IMR-90 (cell line): ENCODE results near the gene EPO. TPM values are rescaled to one million over a fixed set of nuclear protein-coding genes. Genes with fewer than 3 reads are reported as not detected.

Experiments
- ATAC-seq: fragments of 200-7000 bp; cut with Tn5 transposase; 2 replicates; pipeline ENCODE4 v1.9.1; 2020; ENCODE audit warnings: low read depth, mild to moderate bottlenecking, moderate library complexity
- BruUV-seq: library from RNA; stranded (reverse); fragments of 400-500 nt; replicated peaks from 2 replicates; lab custom pipeline; 2021; lab: Mats Ljungman, UMichigan
- CTCF ChIA-PET: fragments of 300-600 bp; formaldehyde crosslinking; extraction: SDS; loops from one replicate; lab custom pipeline; 2021; ENCODE audit warnings: antibody characterized with exemption; lab: Yijun Ruan, JAX
- POLR2A ChIA-PET: fragments of 300-600 bp; sonication (Branson Sonifier 250); formaldehyde crosslinking; loops from one replicate; lab custom pipeline; 2022; ENCODE audit warnings: antibody characterized with exemption; ENCODE audit not compliant: unreplicated experiment; lab: Charles Lee
- DNase-seq: peaks from one replicate; pipeline ENCODE4 v3.0.0; 2013
- H2AFZ ChIP-seq: replicated peaks from 2 replicates; pipeline ENCODE3; 2013; ENCODE audit warnings: low read length, mild to moderate bottlenecking; ENCODE audit not compliant: poor library complexity
- H2AK5ac ChIP-seq: 2 replicates; pipeline ENCODE4 v1.6.1; 2013; ENCODE audit warnings: low read depth, low read length, inconsistent platforms
- H2AK9ac ChIP-seq: replicated peaks from 2 replicates; pipeline ENCODE3; 2013; ENCODE audit warnings: mild to moderate bottlenecking, low read depth, low read length, moderate library complexity; ENCODE audit not compliant: poor library complexity
- H2BK120ac ChIP-seq: 2 replicates; pipeline ENCODE4 v1.6.1; 2013; ENCODE audit warnings: low read depth, low read length, inconsistent platforms
- H2BK15ac ChIP-seq: 3 replicates; pipeline ENCODE4 v1.6.1; 2013; ENCODE audit warnings: low read depth, low read length, inconsistent platforms
- H2BK20ac ChIP-seq: 2 replicates; pipeline ENCODE4 v1.6.1; 2013; ENCODE audit warnings: low read depth, mild to moderate bottlenecking, inconsistent platforms, low read length, moderate library complexity
- H2BK5ac ChIP-seq: 2 replicates; pipeline ENCODE4 v1.6.1; 2013; ENCODE audit warnings: mild to moderate bottlenecking, low read depth, low read length, inconsistent platforms; ENCODE audit not compliant: poor library complexity, severe bottlenecking
- H3K14ac ChIP-seq: replicated peaks from 2 replicates; pipeline ENCODE4 v1.6.1; 2013; ENCODE audit warnings: low read depth, low read length, inconsistent platforms
- H3K18ac ChIP-seq: 2 replicates; pipeline ENCODE4 v1.6.1; 2013; ENCODE audit warnings: low read depth, low read length, control low read depth
- H3K23ac ChIP-seq: 2 replicates; pipeline ENCODE4 v1.6.1; 2013; ENCODE audit warnings: low read depth, low read length, inconsistent platforms
- H3K27ac ChIP-seq: 2 replicates; pipeline ENCODE4 v1.5.1; 2013; ENCODE audit warnings: mild to moderate bottlenecking, control low read depth, low read length; ENCODE audit not compliant: insufficient read depth
- H3K27me3 ChIP-seq: 2 replicates; pipeline ENCODE4 v1.6.1; 2013; ENCODE audit warnings: low read length; ENCODE audit not compliant: control insufficient read depth, insufficient read depth
- H3K36me3 ChIP-seq: 2 replicates; pipeline ENCODE4 v1.6.1; 2013; ENCODE audit warnings: low read length, mixed read lengths; ENCODE audit not compliant: control insufficient read depth, insufficient read depth
- H3K4ac ChIP-seq: 2 replicates; pipeline ENCODE4 v1.6.1; 2013; ENCODE audit warnings: low read depth, low read length, inconsistent platforms
- H3K4me1 ChIP-seq: 2 replicates; pipeline ENCODE4 v1.6.1; 2013; ENCODE audit warnings: low read length, mixed read lengths; ENCODE audit not compliant: control insufficient read depth, insufficient read depth
- H3K4me2 ChIP-seq: 2 replicates; pipeline ENCODE4 v1.6.1; 2013; ENCODE audit warnings: low read depth, mild to moderate bottlenecking, control low read depth, low read length, moderate library complexity
- H3K4me3 ChIP-seq: 2 replicates; pipeline ENCODE4 v1.5.1; 2013; ENCODE audit warnings: low read depth, mild to moderate bottlenecking, control low read depth, low read length, moderate library complexity; ENCODE audit not compliant: insufficient read depth
- H3K56ac ChIP-seq: 2 replicates; pipeline ENCODE4 v1.6.1; 2013; ENCODE audit warnings: low read length, inconsistent platforms; ENCODE audit not compliant: insufficient read depth; ENCODE audit errors: extremely low read depth
- H3K79me1 ChIP-seq, 2 experiments: 2 replicates each; pipeline ENCODE4 v1.6.1; 2013; ENCODE audit warnings: low read length in 2 of 2, inconsistent platforms in 1 of 2, low read depth in 1 of 2
- H3K9ac ChIP-seq: 2 replicates; pipeline ENCODE4 v1.6.1; 2013; ENCODE audit warnings: low read depth, low read length, control low read depth
- H3K9me1 ChIP-seq: 2 replicates; pipeline ENCODE4 v1.6.1; 2013; ENCODE audit warnings: low read length, inconsistent platforms; ENCODE audit not compliant: insufficient read depth
- H3K9me3 ChIP-seq: 2 replicates; pipeline ENCODE4 v1.6.1; 2013; ENCODE audit warnings: low read length; ENCODE audit not compliant: control insufficient read depth, insufficient read depth
- H4K20me1 ChIP-seq: 2 replicates; pipeline ENCODE4 v1.6.1; 2013; ENCODE audit warnings: low read length, inconsistent platforms; ENCODE audit not compliant: insufficient read depth
- H4K5ac ChIP-seq: 2 replicates; pipeline ENCODE4 v1.6.1; 2013; ENCODE audit warnings: mild to moderate bottlenecking, low read depth, low read length, control low read depth
- H4K8ac ChIP-seq, 2 experiments: 2 replicates each; pipeline ENCODE4 v1.6.1; 2013; ENCODE audit warnings: low read depth in 2 of 2, low read length in 2 of 2, control low read depth in 1 of 2, inconsistent platforms in 1 of 2
- H4K91ac ChIP-seq: 2 replicates; pipeline ENCODE4 v1.6.1; 2013; ENCODE audit warnings: low read depth, low read length, inconsistent platforms; ENCODE audit not compliant: insufficient read depth
- BHLHE40 ChIP-seq: fragments of 150-350 bp; IDR thresholded peaks from 2 replicates; pipeline ENCODE4 v1.6.1; 2016; ENCODE audit warnings: mild to moderate bottlenecking, low read depth, low read length
- ELK1 ChIP-seq: fragments of 150-350 bp; IDR thresholded peaks from 2 replicates; pipeline ENCODE4 v1.6.1; 2016; ENCODE audit warnings: low read depth, mild to moderate bottlenecking, low read length, moderate library complexity, borderline replicate concordance
- MAZ ChIP-seq: IDR thresholded peaks from 2 replicates; pipeline ENCODE4 v1.6.1; 2012; ENCODE audit warnings: low read depth, mild to moderate bottlenecking, low read length, improper control_type of control experiment, moderate library complexity, borderline replicate concordance
- RCOR1 ChIP-seq: IDR thresholded peaks from 2 replicates; pipeline ENCODE4 v1.6.1; 2012; ENCODE audit warnings: mild to moderate bottlenecking, low read length, improper control_type of control experiment; ENCODE audit not compliant: insufficient replicate concordance
- USF2 ChIP-seq: fragments of 150-350 bp; IDR thresholded peaks from 2 replicates; pipeline ENCODE4 v1.6.1; 2017; ENCODE audit warnings: mild to moderate bottlenecking, antibody characterized with exemption, low read length, low read depth
- WGBS, 2 experiments: methylation state at CpG; one replicate each; pipeline versions ENCODE4 v1.1.5 to v1.1.7; 2013; ENCODE audit warnings: missing lambda C conversion rate in 2 of 2; ENCODE audit not compliant: insufficient read length in 1 of 2; ENCODE audit errors: extremely low coverage in 2 of 2; 5-methylcytosine and 5-hydroxymethylcytosine counted together
- dilution Hi-C: fragments of 300-500 bp; cut with HindIII; formaldehyde crosslinking; loops from one replicate; pipeline ENCODE4 v1.14.3; 2018; ENCODE audit warnings: low sequenced_read_pairs; ENCODE audit not compliant: unreplicated experiment
- in situ Hi-C: fragments of 300-500 bp; cut with MboI; formaldehyde crosslinking; loops from 3 replicates; pipeline ENCODE4 v1.14.3; 2019; ENCODE audit warnings: low sequenced_read_pairs, inconsistent platforms, mixed read lengths
- intact Hi-C: fragments of 100-400 bp; cut with micrococcal nuclease; formaldehyde crosslinking; loops from 2 replicates; pipeline ENCODE4 v1.10.0; 2022
- polyA plus RNA-seq, 3 experiments: library from polyadenylated mRNA; depleted of rRNA; stranded (reverse); fragments of >200 nt; gene quantifications; 2 replicates each; pipeline ENCODE4 v1.2.3, GENCODE V29; 2012; ENCODE audit warnings: low replicate concordance in 1 of 3
- total RNA-seq: library from RNA; depleted of rRNA; stranded (reverse); fragments of >200 nt; gene quantifications from 2 replicates; pipeline ENCODE4 v1.2.3, GENCODE V29; 2012

Gene EPO
- total and polyA plus RNA-seq, 2 of the 4 experiments (the other 2 are of a cell fraction), result not detected

GRCh38 chr7:100694098-100694745 lies 26.0 kb upstream of the EPO start, which contains the start of gene GIGYF1:
TSS of gene GIGYF1 (minus strand) at chr7:100694250. CDS start at chr7:100688238, 6,012 bp downstream.
- H2BK120ac ChIP-seq, result 0 out of 2 replicates have a peak within 1 kb of the TSS, but pooled peaks have one; percentile 0
- H3K4me1 ChIP-seq, result peaks cover 15% of the 10 kb centered on the region
- no peaks in the 10 kb centered on the region for H3K9me1 ChIP-seq
- TF ChIP-seq ELK1 (no peak), MAZ (peak; percentile 33; the same call in 1 of the 2 replicates), BHLHE40 (peak; percentile 64), RCOR1 (no peak), USF2 (peak; percentile 89)
- peaks cover 22 to 38% of the 10 kb centered on the region in 2 experiments for H3K79me1 ChIP-seq
- peak within 1 kb of the TSS; percentile 90 for H3K23ac ChIP-seq
- no peak within 1 kb of the TSS; the same call in 2 of the 3 replicates for H2BK15ac ChIP-seq
- ChIA-PET CTCF (interaction anchor here (0.5 to 1.5 kb wide), 2 partner anchors 158 to 193 kb away, joined by 3 to 4 read pairs; partner anchors contain the start of gene SLC12A9), POLR2A (interaction anchor here (1.7 kb wide), 1 partner anchor 14 kb away, joined by 5 read pairs; no protein-coding TSS in a partner anchor)
- peak within 1 kb of the TSS; percentile 96 for H2AK9ac ChIP-seq
- H4K5ac ChIP-seq, result peak within 1 kb of the TSS; percentile 81
- dilution Hi-C loops, result no loop called here
- no peak within 1 kb of the TSS for H2BK20ac ChIP-seq
- H4K20me1 ChIP-seq, result peaks cover 38% of the 10 kb centered on the region
- H3K56ac ChIP-seq, result peak within 1 kb of the TSS; percentile 62; the same call in 1 of the 2 replicates
- ATAC-seq, result peak; percentile 68
- 1% methylated on average over 14 of the region's 102 CpGs; no CpG with 5 or more reads in 1 of the 2 experiments for WGBS, 2 experiments
- H3K4me2 ChIP-seq, result peak within 1 kb of the TSS; percentile 70
- intact Hi-C loops, result loop anchor here (5.0 kb wide), 1 partner anchor 92 kb away; the partner anchor contains the start of gene PCOLCE
- H3K18ac ChIP-seq, result peak within 1 kb of the TSS; percentile 65; the same call in 1 of the 2 replicates
- no TSS peak for BruUV-seq
- H3K9me3 ChIP-seq, result no peaks in the 10 kb centered on the region
- in situ Hi-C loops, result loop anchor here (10.0 kb wide), 1 partner anchor 229 kb away; the partner anchor contains the start of gene SPACDR
- H3K14ac ChIP-seq, result peak within 1 kb of the TSS; percentile 83; the same call in 1 of the 2 replicates
- peak within 1 kb of the TSS; percentile 88 to 98 for H4K8ac ChIP-seq
- peak; percentile 58 for DNase-seq
- H3K9ac ChIP-seq, result peak within 1 kb of the TSS; percentile 87
- H3K4me3 ChIP-seq, result peak within 1 kb of the TSS; percentile 56
- no peaks in the 10 kb centered on the region for H3K27me3 ChIP-seq
- H2AFZ ChIP-seq, result peak within 1 kb of the TSS; percentile 92
- H3K27ac ChIP-seq, result peak within 1 kb of the TSS; percentile 81
- peak within 1 kb of the TSS; percentile 70; the same call in 1 of the 2 replicates for H2AK5ac ChIP-seq
- peaks cover 3% of the 10 kb centered on the region; the same call in 1 of the 2 replicates for H3K36me3 ChIP-seq
- H2BK5ac ChIP-seq, result peak within 1 kb of the TSS; percentile 37
- H3K4ac ChIP-seq, result peak within 1 kb of the TSS; percentile 81
- peak within 1 kb of the TSS; percentile 56 for H4K91ac ChIP-seq
